Measurements from ENCODE around the gene SLC25A20.
"Not testable (repeated sequence)": the region's sequence is repeated elsewhere in the genome, so short reads cannot be mapped to it uniquely, and the experiment has no call there.

The SLC25A20 gene

GRCh38 chr3:48845170-48845569, 53.5 kb downstream of the SLC25A20 start:
- ATAC-seq = no peak

GRCh38 chr3:48837163-48837562, 61.5 kb downstream of the SLC25A20 start:
- ATAC-seq = no peak

- ATAC-seq = no peak
Observed at GRCh38 chr3:48835650-48836366, 62.9 kb downstream of the SLC25A20 start.

GRCh38 chr3:48832684-48833083, 66.0 kb downstream of the SLC25A20 start:
- ATAC-seq = no peak

GRCh38 chr3:48830715-48831114, 68.0 kb downstream of the SLC25A20 start:
- no peak for ATAC-seq

- ATAC-seq = not testable (repeated sequence)
Observed at GRCh38 chr3:48829525-48829924, 69.2 kb downstream of the SLC25A20 start.

- not testable (repeated sequence) for ATAC-seq
Observed at GRCh38 chr3:48827874-48828273, 70.8 kb downstream of the SLC25A20 start.

GRCh38 chr3:48826451-48826850, 72.2 kb downstream of the SLC25A20 start:
- ATAC-seq = no peak

- no peak for ATAC-seq
Observed at GRCh38 chr3:48820612-48821324, 77.9 kb downstream of the SLC25A20 start.

GRCh38 chr3:48819234-48820221, 79.2 kb downstream of the SLC25A20 start:
- no peak for ATAC-seq

- ATAC-seq = no peak
Observed at GRCh38 chr3:48811524-48811923, 87.2 kb downstream of the SLC25A20 start.
